ENCODE data around the gene PARP16. TPM values are rescaled to one million over a fixed set of nuclear protein-coding genes. Genes with fewer than 3 reads are reported as not detected.

Gene PARP16
- total and polyA plus RNA-seq, 2 experiments from 2014 or later = 3.6 to 4.1 TPM

DNA sequence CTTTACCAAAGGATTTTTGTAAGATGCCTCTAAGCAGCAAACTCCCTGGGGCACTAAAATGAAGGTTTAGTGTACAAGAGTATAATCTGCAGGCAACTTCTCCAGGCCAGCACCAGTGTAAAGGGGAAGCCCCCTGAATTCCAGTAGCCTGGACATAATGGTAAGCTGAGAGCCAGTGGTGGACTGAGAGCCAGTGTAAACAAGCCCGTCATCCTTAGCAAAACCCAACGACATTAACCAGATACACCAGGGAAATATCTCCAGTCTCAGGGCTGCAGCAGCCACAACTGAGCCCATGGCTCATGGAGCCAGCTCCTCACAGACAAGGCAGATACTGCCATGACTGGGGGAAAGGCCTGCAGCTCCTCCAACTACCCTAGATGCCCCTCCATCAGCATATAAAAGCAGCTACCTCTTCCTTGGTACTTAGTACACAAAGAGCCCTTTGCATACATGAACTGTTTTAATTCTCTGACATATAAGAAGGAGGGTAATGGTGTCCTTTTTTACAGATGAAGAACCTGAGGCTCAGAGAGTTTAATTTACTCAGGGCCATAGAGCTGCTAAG lies 21.7 kb downstream of the PARP16 start (continued):
- no peak for TF ChIP-seq ZNF462 (CRISPR knock-in tag; IDR thresholded peaks at IDR 0.05)
- no peak for TF ChIP-seq STAT1 (IDR thresholded peaks at IDR 0.05; ENCODE audit: unreplicated experiment)
- TF ChIP-seq, protein P1, sequence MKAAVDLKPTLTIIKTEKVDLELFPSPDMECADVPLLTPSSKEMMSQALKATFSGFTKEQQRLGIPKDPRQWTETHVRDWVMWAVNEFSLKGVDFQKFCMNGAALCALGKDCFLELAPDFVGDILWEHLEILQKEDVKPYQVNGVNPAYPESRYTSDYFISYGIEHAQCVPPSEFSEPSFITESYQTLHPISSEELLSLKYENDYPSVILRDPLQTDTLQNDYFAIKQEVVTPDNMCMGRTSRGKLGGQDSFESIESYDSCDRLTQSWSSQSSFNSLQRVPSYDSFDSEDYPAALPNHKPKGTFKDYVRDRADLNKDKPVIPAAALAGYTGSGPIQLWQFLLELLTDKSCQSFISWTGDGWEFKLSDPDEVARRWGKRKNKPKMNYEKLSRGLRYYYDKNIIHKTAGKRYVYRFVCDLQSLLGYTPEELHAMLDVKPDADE (IDR thresholded peaks at IDR 0.05) = no peak
- TF ChIP-seq, protein P2, sequence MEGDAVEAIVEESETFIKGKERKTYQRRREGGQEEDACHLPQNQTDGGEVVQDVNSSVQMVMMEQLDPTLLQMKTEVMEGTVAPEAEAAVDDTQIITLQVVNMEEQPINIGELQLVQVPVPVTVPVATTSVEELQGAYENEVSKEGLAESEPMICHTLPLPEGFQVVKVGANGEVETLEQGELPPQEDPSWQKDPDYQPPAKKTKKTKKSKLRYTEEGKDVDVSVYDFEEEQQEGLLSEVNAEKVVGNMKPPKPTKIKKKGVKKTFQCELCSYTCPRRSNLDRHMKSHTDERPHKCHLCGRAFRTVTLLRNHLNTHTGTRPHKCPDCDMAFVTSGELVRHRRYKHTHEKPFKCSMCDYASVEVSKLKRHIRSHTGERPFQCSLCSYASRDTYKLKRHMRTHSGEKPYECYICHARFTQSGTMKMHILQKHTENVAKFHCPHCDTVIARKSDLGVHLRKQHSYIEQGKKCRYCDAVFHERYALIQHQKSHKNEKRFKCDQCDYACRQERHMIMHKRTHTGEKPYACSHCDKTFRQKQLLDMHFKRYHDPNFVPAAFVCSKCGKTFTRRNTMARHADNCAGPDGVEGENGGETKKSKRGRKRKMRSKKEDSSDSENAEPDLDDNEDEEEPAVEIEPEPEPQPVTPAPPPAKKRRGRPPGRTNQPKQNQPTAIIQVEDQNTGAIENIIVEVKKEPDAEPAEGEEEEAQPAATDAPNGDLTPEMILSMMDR (conservative IDR thresholded peaks at IDR 0.05; ENCODE audit: low read depth in 2 of 2) = no peak
- TF ChIP-seq EZH2phosphoT487 (IDR thresholded peaks at IDR 0.05; ENCODE audit: unreplicated experiment) = no peak

DNA sequence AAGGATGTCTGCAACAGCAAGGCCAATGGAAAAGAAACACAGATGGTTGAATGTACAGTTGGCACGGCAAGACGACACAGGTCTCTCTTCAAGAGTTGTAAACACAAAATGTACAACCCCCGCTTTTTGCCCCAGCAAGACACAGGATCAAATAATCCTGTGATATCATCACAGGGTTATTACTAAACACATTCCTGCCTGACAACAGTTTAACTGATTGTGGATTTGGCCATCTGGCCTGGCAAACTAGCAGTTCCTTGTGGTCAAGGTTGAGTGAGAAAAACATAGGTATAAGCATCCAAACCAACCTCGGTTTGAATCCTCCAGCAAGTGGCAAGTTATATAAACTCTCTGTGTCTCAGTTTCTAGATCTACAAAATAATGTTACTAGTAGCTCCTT lies 23.4 kb downstream of the PARP16 start:
- Mint-ChIP-seq H3K9me3 (no peaks in the 10 kb centered on the region), H3K27ac (no peak overlapping the region), H3K4me3 (no peak overlapping the region), H3K36me3 (ENCODE audit: low read depth) (no peaks in the 10 kb centered on the region; the same call in 2 of the 3 replicates), H3K4me1 (peaks cover 17% of the 10 kb centered on the region), H3K27me3 (ENCODE audit: insufficient read depth, low read depth, poor library complexity) (peaks cover 2% of the 10 kb centered on the region)
- Histone ChIP-seq H4K20me1 (replicated peaks; ENCODE audit: insufficient read depth) (no peaks in the 10 kb centered on the region), H2AFZ (no peak overlapping the region), H3K79me2 (replicated peaks; ENCODE audit: insufficient read depth) (no peaks in the 10 kb centered on the region), H3K27me3 (ENCODE audit: insufficient read depth) (no peaks in the 10 kb centered on the region), H3K4me1 (ENCODE audit: insufficient read depth) (peaks cover 24% of the 10 kb centered on the region), H3K27ac (ENCODE audit: low read depth) (no peak overlapping the region), H3F3A (replicated peaks; ENCODE audit: low read depth) (0 out of 2 replicates have a peak, but pooled peaks cover 4% of the 10 kb centered on the region), H3K36me3 (ENCODE audit: insufficient read depth) (no peaks in the 10 kb centered on the region), H3K4me2 (no peak overlapping the region), H3K9me2 (ENCODE audit: insufficient read depth) (0 out of 2 replicates have a peak, but pooled peaks cover 4% of the 10 kb centered on the region), H3K4me3 (no peak overlapping the region)
- DNase-seq (ENCODE audit: low spot score) (no peak), ATAC-seq (no peak)
- TF ChIP-seq POLR2AphosphoS5 (IDR thresholded peaks at IDR 0.05; ENCODE audit: low read depth) = no peak
- no peak for TF ChIP-seq REST (IDR thresholded peaks at IDR 0.05; ENCODE audit: unreplicated experiment)
- TF ChIP-seq CREB1 (CRISPR knock-in tag; IDR thresholded peaks at IDR 0.05; ENCODE audit: low read depth) = no peak
- TF ChIP-seq, protein P2 (conservative IDR thresholded peaks at IDR 0.05; ENCODE audit: low read depth in 2 of 2) = no peak
- TF ChIP-seq ZNF331 (CRISPR knock-in tag; IDR thresholded peaks at IDR 0.05; ENCODE audit: low read depth) = no peak
